Uterus (tissue), 2 donors: ENCODE data around the gene FBN1.

ENCODE experiments used
- CTCF ChIP-seq, 4 experiments: fragments of 200-600 bp in 2 of 4; fragments of 450-650 bp in 2 of 4; sonication (generic) in 2 of 4; IDR thresholded peaks; one replicate each; pipeline ENCODE4 v1.5.1; 2016 to 2019; ENCODE audit warnings: antibody characterized with exemption in 4 of 4, mild to moderate bottlenecking in 2 of 4, moderate library complexity in 1 of 4
- POLR2A ChIP-seq, 2 donors: fragments of 450-650 bp; IDR thresholded peaks; one replicate each; pipeline ENCODE4 v1.6.1; 2016; ENCODE audit warnings: antibody characterized with exemption in 2 of 2, mild to moderate bottlenecking in 1 of 2, moderate library complexity in 1 of 2

GRCh38 chr15:48607846-48608245 lies 37.7 kb downstream of the FBN1 start:
- no peak for TF ChIP-seq CTCF (IDR thresholded peaks at IDR 0.05)
- TF ChIP-seq POLR2A (IDR thresholded peaks at IDR 0.05) = no peak
